IPS-15b (cell line): ENCODE measurements around the gene SLC38A1.
"Not testable (repeated sequence)": the region's sequence is repeated elsewhere in the genome, so short reads cannot be mapped to it uniquely, and the experiment has no call there.

Source experiments
- H3K27me3 ChIP-seq: one replicate; pipeline ENCODE4 v1.6.1; 2013; ENCODE audit warnings: low read length; ENCODE audit not compliant: control insufficient read depth, insufficient read depth
- H3K36me3 ChIP-seq: one replicate; pipeline ENCODE4 v1.6.1; 2013; ENCODE audit warnings: low read length; ENCODE audit not compliant: control insufficient read depth, insufficient read depth
- H3K4me1 ChIP-seq: one replicate; pipeline ENCODE4 v1.6.1; 2013; ENCODE audit warnings: mild to moderate bottlenecking, low read length; ENCODE audit not compliant: control insufficient read depth, insufficient read depth
- H3K4me3 ChIP-seq: one replicate; pipeline ENCODE4 v1.5.1; 2013; ENCODE audit warnings: low read depth, low read length
- H3K9ac ChIP-seq: one replicate; pipeline ENCODE4 v1.6.1; 2013; ENCODE audit warnings: low read depth, mild to moderate bottlenecking, low read length
- H3K9me3 ChIP-seq: one replicate; pipeline ENCODE4 v1.6.1; 2013; ENCODE audit warnings: mild to moderate bottlenecking, low read length; ENCODE audit not compliant: control insufficient read depth, insufficient read depth

Gene SLC38A1

GRCh38 chr12:46177025-46177424 is 91.8 kb downstream of the SLC38A1 start:
- Histone ChIP-seq H3K4me1 (no peaks in the 10 kb centered on the region), H3K4me3 (no peak overlapping the region), H3K36me3 (no peaks in the 10 kb centered on the region), H3K9ac (no peak overlapping the region), H3K27me3 (no peaks in the 10 kb centered on the region), H3K9me3 (no peaks in the 10 kb centered on the region)

DNA sequence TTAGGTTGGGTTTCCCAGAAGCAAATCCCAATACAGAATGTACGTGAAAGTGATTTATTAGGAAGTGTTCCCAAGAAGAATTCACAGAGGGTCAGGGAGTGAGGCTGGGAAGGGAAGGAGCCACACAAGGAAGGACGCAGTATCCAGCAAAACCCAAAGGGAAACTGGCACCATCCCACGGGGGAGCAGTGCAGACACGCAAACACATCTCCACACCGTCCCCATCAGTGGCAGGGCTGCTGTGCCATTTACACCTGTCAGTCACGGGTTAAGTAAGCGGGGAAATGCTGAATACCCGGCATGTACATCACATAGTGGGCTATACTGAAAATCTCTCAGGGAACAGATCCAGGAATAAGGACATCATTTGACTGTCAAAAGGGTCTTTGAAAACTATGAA is 93.9 kb downstream of the SLC38A1 start:
- Histone ChIP-seq H3K9ac (no peak overlapping the region), H3K27me3 (no peaks in the 10 kb centered on the region), H3K36me3 (no peaks in the 10 kb centered on the region), H3K4me3 (no peak overlapping the region), H3K9me3 (no peaks in the 10 kb centered on the region), H3K4me1 (no peaks in the 10 kb centered on the region)

GRCh38 chr12:46174061-46174662 is 94.7 kb downstream of the SLC38A1 start:
- Histone ChIP-seq H3K4me1 (no peaks in the 10 kb centered on the region), H3K4me3 (no peak overlapping the region), H3K9ac (no peak overlapping the region), H3K27me3 (no peaks in the 10 kb centered on the region), H3K9me3 (no peaks in the 10 kb centered on the region), H3K36me3 (no peaks in the 10 kb centered on the region)

- Histone ChIP-seq H3K27me3 (no peaks in the 10 kb centered on the region), H3K9ac (no peak overlapping the region), H3K4me3 (no peak overlapping the region), H3K36me3 (no peaks in the 10 kb centered on the region), H3K9me3 (no peaks in the 10 kb centered on the region), H3K4me1 (no peaks in the 10 kb centered on the region)
Measured at GRCh38 chr12:46168426-46168825, 100.4 kb downstream of the SLC38A1 start.

DNA sequence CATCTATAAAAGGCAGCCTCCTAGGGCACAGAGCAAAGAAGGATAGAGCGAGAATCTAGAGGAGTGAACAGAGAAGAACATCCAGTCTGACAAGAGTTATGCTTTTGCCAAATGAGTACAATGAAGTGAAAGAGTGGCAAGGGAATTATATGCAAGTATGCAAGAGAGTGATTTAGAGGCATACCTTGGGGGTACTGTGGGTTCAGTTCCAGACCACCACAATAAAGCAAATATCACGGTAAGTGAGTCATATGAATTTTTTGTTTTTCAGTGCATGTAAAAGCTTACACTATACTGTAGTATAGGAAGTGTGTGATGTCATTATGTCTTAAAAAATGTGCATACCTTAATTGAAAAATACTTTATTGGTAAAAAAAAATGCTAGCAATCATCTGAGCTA is 101.4 kb downstream of the SLC38A1 start:
- H3K36me3 ChIP-seq = no peaks in the 10 kb centered on the region

GRCh38 chr12:46165191-46165590 is 103.7 kb downstream of the SLC38A1 start:
- H3K36me3 ChIP-seq = no peaks in the 10 kb centered on the region
- H3K27me3 ChIP-seq = no peaks in the 10 kb centered on the region
- H3K4me3 ChIP-seq = no peak overlapping the region
- H3K9me3 ChIP-seq = no peaks in the 10 kb centered on the region
- H3K9ac ChIP-seq = no peak overlapping the region
- no peaks in the 10 kb centered on the region for H3K4me1 ChIP-seq

More for the DNA sequence above, 101.4 kb downstream of the SLC38A1 start:
- no peak overlapping the region for H3K4me3 ChIP-seq
- no peaks in the 10 kb centered on the region for H3K4me1 ChIP-seq
- H3K27me3 ChIP-seq = no peaks in the 10 kb centered on the region
- H3K9ac ChIP-seq = no peak overlapping the region
- no peaks in the 10 kb centered on the region for H3K9me3 ChIP-seq

- H3K9me3 ChIP-seq = no peaks in the 10 kb centered on the region
- no peak overlapping the region for H3K4me3 ChIP-seq
- no peaks in the 10 kb centered on the region for H3K27me3 ChIP-seq
- H3K9ac ChIP-seq = no peak overlapping the region
- no peaks in the 10 kb centered on the region for H3K36me3 ChIP-seq
- no peaks in the 10 kb centered on the region for H3K4me1 ChIP-seq
Measured at GRCh38 chr12:46164186-46164761, 104.6 kb downstream of the SLC38A1 start.

DNA sequence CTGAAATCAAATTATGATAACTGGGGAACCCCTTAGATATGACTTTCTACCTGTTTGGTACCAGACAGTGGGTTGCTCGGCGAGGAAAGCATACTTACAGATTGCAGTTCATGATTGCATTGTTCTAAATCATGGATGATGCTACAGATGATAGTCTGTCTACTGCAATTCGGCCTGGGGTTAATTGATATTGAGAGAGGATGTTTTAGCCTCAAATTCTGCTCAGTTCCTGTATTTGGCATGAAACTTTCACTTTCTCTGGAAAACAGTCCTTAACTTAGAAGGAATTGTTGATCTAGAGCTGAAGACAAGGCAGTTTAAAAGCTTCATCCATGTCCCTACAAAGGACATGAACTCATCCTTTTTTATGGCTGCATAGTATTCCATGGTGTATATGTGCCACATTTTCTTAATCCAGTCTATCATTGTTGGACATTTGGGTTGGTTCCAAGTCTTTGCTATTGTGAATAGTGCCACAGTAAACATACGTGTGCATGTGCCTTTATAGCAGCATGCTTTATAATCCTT is 106.2 kb downstream of the SLC38A1 start:
- not testable (repeated sequence) for H3K9me3 ChIP-seq, H3K4me1 ChIP-seq, H3K36me3 ChIP-seq, H3K9ac ChIP-seq, H3K27me3 ChIP-seq, H3K4me3 ChIP-seq

DNA sequence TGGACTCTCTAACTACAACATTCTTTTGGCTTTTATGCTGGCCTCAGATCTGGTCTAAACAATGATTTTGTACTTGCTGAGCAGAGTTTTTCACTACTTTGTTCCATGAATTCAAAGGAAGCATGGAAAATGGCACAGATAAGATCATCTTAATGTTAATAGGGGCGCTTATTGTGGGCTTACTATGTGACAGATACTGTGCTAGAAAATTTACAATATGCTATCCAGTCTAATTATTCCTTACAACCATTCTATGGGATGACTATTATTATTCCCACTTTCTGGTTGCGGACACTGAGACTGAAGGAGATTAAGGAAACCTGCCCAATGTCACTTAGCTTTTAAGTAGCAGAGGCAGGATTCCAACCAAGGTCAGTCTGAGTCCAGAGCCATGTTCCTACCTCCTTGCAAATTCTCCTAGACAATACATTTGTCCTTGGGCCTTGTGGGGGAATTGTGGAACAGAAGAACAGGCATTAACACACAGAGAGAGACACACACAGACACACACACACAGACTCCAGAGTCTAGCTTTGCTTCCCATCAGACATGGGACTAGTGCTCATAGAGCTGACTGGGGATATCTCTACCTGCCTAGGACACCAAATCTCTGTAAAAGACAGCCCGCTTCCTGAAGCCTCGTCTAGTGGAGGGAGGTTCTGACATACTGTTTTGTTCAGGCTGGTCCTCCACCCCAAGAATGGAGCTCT is 107.7 kb downstream of the SLC38A1 start:
- no peak overlapping the region for H3K9ac ChIP-seq
- no peaks in the 10 kb centered on the region for H3K4me1 ChIP-seq
- no peak overlapping the region for H3K4me3 ChIP-seq
- H3K36me3 ChIP-seq = no peaks in the 10 kb centered on the region
- no peaks in the 10 kb centered on the region for H3K27me3 ChIP-seq
- no peaks in the 10 kb centered on the region for H3K9me3 ChIP-seq

- H3K9me3 ChIP-seq = no peaks in the 10 kb centered on the region
- no peak overlapping the region for H3K4me3 ChIP-seq
- H3K4me1 ChIP-seq = no peaks in the 10 kb centered on the region
- no peak overlapping the region for H3K9ac ChIP-seq
- no peaks in the 10 kb centered on the region for H3K27me3 ChIP-seq
- no peaks in the 10 kb centered on the region for H3K36me3 ChIP-seq
Measured at GRCh38 chr12:46160101-46160980, 108.5 kb downstream of the SLC38A1 start.

- H3K36me3 ChIP-seq = no peaks in the 10 kb centered on the region
- H3K4me3 ChIP-seq = no peak overlapping the region
- H3K9me3 ChIP-seq = no peaks in the 10 kb centered on the region
- no peaks in the 10 kb centered on the region for H3K4me1 ChIP-seq
- no peaks in the 10 kb centered on the region for H3K27me3 ChIP-seq
- no peak overlapping the region for H3K9ac ChIP-seq
Measured at GRCh38 chr12:46159309-46159901, 109.4 kb downstream of the SLC38A1 start.
